ENCODE results near the gene CERK. TPM values are rescaled to one million over a fixed set of nuclear protein-coding genes. Genes with fewer than 3 reads are reported as not detected.
"Not testable (repeated sequence)": the region's sequence is repeated elsewhere in the genome, so short reads cannot be mapped to it uniquely, and the experiment has no call there.

The CERK gene
- total RNA-seq, 2 donors from 2014 or later: 47.5 to 70.0 TPM

DNA sequence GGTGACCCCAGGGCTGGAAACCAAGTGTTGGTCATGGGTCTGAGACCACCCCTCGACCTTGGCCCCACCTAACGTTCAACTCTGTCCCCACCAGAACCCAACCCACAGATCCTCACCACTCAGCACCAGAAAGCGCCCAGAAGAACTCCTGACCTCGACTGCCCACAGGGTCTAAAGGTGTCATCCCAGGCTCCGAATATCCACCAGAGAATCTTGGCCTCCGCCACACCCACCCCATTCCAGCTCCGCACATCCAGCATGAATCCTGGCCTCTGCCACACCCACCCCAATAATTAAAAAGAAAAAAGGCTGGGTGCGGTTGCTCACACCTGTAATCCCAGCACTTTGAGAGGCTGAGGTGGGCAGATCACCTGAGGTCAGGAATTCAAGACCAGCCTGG, 1.3 kb downstream of the CERK start:
- no peak for DNase-seq
- intact Hi-C loops (cut with DNase I): no loop called here
- ATAC-seq: no peak

DNA sequence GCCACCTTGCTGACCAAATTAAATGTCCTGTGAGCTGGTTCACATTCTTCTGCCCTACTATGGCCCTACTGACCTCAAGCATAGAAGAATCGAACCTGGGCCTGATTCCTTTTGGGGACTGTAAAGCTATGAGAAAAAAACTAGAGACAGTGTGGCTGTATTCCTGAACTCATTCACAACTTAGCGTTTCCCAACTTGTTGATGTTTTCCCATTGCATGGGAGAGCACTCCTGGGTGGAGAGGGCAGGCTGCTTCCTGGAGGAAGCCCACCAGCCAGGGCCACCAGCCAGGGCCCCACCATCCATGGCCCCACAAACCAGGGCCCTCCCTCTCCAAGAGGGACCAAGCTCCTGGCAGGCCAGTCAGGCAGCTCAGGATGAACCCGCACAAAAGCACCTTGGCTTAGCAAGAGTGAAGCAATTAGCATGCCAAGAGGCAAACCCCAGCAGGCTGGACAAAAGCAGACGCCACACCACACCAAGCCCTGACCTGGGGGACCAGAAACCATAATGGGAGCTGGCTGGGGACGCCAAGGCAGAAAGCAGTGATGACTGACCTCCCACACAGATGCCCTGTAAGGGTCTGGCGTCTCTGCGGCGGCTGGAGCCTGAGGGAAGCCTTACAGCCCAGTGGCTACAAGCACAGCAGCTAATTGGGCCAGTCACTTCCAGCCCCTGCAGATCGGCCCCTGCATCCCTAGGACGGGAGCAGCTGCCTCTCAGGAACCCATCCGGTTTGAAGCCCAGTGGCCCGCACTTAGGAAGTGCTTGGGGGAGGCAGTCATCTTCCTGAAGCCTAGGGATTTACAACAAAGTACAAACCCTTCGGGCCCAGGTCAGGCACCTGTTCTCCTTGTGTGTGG, 2.1 kb downstream of the CERK start:
- ATAC-seq (no peak), DNase-seq (no peak)
- intact Hi-C loops (cut with DNase I): no loop called here

DNA sequence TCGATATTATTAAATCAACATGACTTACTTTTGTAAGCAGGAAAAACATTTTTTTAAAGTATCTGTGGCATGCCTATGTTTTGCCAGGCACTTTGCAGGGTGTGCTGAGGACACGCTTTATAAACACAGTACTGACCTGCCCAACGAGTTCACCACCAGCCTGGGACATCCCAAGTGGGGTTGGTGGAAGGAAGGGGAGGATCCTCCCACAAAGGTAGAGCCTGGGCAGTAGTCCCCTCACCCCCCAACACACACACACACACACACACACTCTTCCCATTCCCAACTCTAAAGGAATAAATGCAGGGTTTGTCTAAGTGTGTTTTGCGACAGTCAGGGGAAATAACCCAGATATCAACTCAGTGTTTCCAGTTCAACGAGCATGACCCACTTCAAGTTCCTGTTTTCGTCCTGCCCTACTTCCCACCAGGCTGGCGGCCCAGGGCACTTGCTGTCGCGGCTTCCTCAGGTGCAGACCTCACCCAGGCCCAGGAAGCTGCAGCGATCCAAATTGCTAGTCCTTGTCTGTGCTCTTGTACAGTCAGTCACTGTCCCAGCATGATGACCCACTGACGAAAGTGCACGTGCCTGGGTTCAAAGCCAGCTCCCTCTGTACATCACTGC, 3.1 kb downstream of the CERK start:
- ATAC-seq (no peak), DNase-seq (no peak)
- intact Hi-C loops (cut with DNase I): no loop called here

DNA sequence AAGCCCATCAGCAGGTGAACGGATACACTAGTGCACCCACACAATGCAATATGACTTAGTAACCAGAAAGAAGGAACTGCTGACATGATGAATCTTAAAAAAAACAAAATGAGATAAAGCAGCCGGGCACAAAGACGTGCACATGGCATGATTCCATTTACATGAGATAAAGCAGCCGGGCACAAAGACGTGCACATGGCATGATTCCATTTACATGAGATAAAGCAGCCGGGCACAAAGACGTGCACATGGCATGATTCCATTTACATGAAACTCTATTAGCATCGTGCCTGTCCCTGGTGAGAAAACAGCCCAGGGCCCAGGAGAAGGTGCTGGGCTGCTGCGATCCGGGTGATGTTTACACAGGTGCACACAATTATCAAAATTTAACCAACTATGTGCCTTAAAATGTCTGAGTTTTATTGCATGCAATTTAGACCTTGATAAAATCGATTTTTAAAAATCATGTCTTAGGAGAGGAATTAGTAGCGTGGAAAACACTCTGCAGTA, 3.8 kb downstream of the CERK start:
- DNase-seq; intact Hi-C loops (cut with DNase I): not testable (repeated sequence)
- ATAC-seq: peak in 1 of 2 donors; percentile 4

DNA sequence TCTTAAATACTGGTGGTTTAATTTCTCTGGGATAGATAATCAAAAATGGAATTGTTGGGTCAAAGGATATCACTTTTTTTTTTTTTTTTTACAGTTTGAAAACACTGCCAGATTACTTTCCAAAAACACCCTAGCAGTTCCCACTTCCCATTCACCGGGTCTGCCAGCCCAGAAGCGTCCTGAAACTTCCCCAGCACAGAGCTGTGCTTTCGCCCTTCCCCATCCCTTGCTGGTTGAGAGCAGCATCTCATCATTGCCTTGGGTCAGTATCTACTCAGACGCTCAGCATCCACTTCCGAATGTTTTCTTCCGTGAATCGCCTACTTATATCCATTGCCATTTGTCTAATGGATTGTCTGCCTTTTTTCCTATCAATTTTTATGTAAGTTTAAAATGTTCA, 5.5 kb downstream of the CERK start:
- ATAC-seq (no peak), DNase-seq (no peak)
- intact Hi-C loops (cut with DNase I): no loop called here

GRCh38 chr22:46732041-46732379, 6.0 kb downstream of the CERK start:
- ATAC-seq: no peak
- intact Hi-C loops (cut with DNase I): no loop called here
- no peak for DNase-seq

DNA sequence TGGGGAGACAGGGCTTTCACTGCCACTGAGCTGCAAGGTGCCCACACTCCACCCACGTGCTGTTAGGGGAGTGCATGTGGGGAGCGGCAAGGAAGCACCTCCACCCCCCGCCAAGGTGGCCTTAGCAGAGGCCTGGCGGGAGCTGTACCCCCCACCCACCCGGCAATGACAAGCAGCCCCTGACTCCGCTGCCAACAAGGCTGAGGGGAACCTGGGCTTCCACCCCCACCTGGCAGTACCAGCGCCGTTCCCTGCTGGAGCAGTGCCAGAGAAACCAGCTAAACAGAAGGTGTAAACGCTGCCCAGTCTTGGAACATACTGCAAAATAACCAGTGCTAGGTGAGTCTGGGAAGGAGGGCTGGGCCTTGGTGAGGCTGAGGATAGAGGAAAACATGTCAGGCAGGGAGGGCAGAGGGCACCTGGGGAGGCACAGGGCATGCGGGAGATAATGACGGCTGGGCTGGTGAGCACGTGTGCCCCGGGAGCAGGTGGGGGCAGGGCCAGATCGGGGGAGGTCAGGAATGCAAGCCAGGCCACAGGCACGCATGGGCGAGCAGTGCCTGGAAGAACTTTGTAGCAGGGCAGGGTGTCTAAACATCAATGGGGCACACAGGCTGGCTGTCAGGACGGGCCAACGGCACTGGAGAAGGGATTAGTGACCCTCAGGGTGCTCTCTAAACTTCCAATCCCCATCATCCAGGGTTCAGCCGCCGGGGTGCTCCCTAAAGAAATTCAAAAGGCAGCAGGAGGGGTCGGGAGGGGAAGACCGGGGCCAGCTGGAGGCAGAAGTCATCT, 6.6 kb downstream of the CERK start:
- intact Hi-C loops (cut with DNase I): no loop called here
- no peak for DNase-seq
- peak; percentile 29 to 57 for ATAC-seq

- ATAC-seq (no peak), DNase-seq (no peak)
- intact Hi-C loops (cut with DNase I): no loop called here
Observed at GRCh38 chr22:46730568-46731245, 7.3 kb downstream of the CERK start.

DNA sequence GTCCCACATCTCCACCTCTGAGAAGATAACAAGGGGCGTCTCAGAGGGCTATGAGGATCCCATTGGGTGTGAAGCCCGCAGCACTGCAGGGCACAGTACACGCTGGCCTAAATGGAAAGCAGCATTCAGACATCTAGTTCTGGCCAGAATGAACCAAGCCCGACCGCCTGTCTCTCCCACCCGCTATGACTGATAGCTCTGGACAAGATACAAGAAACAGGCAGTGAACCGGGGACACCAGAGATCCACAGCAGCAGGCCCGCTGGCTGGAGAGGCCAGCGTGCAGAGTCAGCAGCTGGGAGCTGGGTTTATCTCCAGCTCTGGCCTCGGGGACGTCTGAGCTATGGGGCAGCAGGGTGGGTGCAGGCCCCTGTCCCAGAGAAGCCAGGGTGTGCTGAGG, 9.6 kb downstream of the CERK start:
- intact Hi-C loops (cut with DNase I): loop anchor here in 1 of 2 donors (5.0 kb wide), 2 partner anchors 36 to 151 kb away; no protein-coding TSS in a partner anchor
- ATAC-seq: peak; percentile 58
- DNase-seq: no peak

DNA sequence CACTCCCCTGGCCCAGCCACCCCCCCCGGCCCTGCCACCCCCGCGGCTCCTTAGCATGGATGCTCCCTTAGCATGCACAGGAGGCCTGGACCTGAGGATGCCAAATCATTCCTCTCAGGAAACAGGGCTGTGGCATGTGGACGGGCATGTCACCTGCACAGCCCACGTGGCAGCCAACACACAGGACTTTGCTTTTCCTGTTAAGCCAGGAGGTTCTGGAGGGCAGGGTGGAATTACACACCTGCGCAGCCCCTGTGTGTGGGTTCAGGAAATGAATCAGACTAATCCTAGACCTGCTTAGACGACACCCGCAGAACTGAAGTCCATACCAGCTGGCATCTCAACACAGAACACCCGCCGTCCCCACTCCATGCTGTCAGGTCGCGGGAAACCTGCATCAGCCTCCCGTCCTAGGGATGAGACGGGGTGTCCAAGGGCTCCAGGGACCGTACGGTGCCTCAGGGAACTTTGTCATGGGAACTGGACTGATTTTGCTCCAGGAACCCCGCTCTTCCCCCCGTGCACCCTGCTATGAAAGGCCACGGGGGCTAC, 10.2 kb downstream of the CERK start:
- intact Hi-C loops (cut with DNase I): loop anchor here in 1 of 2 donors (5.0 kb wide), 2 partner anchors 36 to 151 kb away; no protein-coding TSS in a partner anchor
- no peak for ATAC-seq
- DNase-seq: no peak

DNA sequence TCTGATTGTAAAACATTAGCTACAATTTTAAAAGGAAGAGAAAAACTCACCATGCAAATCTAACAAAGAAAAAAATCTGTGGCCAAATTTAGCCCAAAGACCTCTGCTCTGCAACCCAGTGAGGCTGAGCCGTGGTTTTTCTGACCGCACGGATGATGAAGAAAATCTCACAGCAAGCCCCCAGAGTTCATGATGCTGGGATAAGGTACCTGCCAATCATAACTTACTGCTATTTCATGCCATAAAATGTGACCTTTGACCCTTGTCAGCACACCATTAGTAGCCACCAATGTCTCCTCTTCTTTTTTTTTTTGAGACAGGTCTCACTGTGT, 11.1 kb downstream of the CERK start:
- intact Hi-C loops (cut with DNase I): loop anchor here in 1 of 2 donors (5.0 kb wide), 2 partner anchors 35 to 150 kb away; no protein-coding TSS in a partner anchor
- no peak for ATAC-seq

GRCh38 chr22:46726066-46726985, 11.7 kb downstream of the CERK start:
- peak; percentile 33 to 48 for ATAC-seq
- intact Hi-C loops (cut with DNase I): loop anchor here in 1 of 2 donors (5.0 kb wide), 2 partner anchors 34 to 149 kb away; no protein-coding TSS in a partner anchor
- DNase-seq: no peak

More for the DNA sequence above, 11.1 kb downstream of the CERK start:
- no peak for DNase-seq

DNA sequence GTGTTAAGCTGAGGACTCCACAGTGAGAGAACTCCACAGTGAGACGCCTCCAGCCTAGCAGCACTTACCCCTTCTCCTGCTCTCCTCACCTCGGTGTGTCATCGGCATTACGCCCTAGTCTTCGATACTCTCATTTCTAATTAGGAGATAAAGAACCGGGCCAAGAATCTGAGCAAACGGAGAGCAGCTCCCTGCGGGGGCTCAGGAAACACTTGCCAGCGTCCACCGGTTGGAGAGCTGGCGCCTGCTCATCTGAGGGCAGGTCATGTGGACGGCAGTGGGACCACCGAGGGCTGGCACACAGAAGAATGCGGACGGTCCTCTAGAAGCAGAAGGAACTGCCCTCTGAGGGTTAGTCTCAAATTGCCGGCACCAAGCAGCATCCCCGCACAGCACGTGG, 13.0 kb downstream of the CERK start:
- ATAC-seq (no peak), DNase-seq (no peak)
- intact Hi-C loops (cut with DNase I): loop anchor here in 1 of 2 donors (5.0 kb wide), 2 partner anchors 33 to 148 kb away; no protein-coding TSS in a partner anchor

DNA sequence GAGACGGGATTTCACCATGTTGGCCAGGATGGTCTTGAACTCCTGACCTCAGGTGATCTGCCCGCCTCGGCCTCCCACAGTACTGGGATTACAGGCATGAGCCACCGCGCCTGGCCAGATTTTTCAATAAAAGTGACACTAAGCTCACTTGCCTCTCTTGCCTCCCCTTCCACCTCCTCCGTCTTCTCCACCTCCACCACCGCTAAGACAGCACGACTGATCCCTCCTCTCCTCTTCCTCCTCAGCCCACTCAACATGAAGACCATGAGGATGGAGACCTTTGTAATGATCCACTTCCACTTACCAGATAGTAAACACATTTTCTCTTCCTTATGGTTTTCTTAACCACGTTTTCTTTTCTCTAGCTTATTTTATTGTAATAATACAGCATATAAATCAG, 14.2 kb downstream of the CERK start:
- ATAC-seq (no peak), DNase-seq (no peak)

DNA sequence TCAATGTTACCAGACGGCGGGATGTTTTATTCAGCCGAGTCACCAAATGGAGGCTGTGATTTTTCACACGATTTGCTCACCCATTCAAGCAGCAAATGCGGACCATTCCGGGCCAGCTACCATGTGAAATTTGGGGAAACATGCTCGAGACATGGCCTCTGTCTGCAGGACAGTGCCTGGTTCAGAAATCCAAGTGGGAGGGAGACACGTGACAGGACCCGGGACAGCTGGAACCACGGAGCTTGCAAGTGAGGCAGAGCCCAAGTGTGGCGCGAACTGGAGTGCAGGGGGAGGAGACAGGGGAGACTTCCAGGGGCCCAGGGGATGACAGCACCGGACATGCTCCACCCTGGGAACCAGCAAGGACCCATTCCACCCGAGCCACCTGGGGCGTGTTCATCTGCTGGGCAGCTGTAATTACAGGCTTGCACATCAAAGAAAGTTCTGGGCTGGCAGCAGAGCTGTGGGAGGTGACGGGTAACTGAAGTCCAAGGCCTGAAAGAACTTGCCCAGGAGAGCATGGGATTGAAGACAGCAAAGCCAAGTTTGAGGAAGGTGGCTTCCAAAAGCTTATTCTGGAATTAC, 16.5 kb downstream of the CERK start:
- no peak for DNase-seq
- intact Hi-C loops (cut with DNase I): no loop called here
- ATAC-seq: peak in 1 of 2 donors; percentile 8

More for the DNA sequence above, 14.2 kb downstream of the CERK start:
- intact Hi-C loops (cut with DNase I): no loop called here

- intact Hi-C loops (cut with DNase I): no loop called here
- no peak for ATAC-seq
- DNase-seq: no peak
Observed at GRCh38 chr22:46719921-46720320, 18.1 kb downstream of the CERK start.

GRCh38 chr22:46714550-46714949, 23.5 kb downstream of the CERK start:
- no peak for DNase-seq
- peak in 1 of 2 donors; percentile 29 for ATAC-seq
- intact Hi-C loops (cut with DNase I): no loop called here

Data from left cardiac atrium (tissue), 4 donors.